ENCODE measurements around the gene CHST8.
"Not testable (repeated sequence)": the region's sequence is repeated elsewhere in the genome, so short reads cannot be mapped to it uniquely, and the experiment has no call there.

Gene CHST8

GRCh38 chr19:33618363-33618762, 3.4 kb upstream of the CHST8 start:
- DNase-seq (ENCODE audit: low read depth in 3 of 3): not testable (repeated sequence)

- no peak for DNase-seq (ENCODE audit: low read depth in 3 of 3)
Observed at GRCh38 chr19:33618884-33619283, 2.9 kb upstream of the CHST8 start.

GRCh38 chr19:33620611-33621010, 1.1 kb upstream of the CHST8 start:
- DNase-seq (ENCODE audit: low read depth in 3 of 3): no peak

GRCh38 chr19:33621065-33621785, 528 bp upstream of the CHST8 start:
- no peak for DNase-seq (ENCODE audit: low read depth in 3 of 3)

- DNase-seq (ENCODE audit: low read depth in 3 of 3): no peak
Observed at GRCh38 chr19:33622505-33622808, 704 bp downstream of the CHST8 start.

GRCh38 chr19:33622809-33623511, 1.2 kb downstream of the CHST8 start:
- DNase-seq (ENCODE audit: low read depth in 3 of 3): no peak

- DNase-seq (ENCODE audit: low read depth in 3 of 3): no peak
Observed at GRCh38 chr19:33624586-33624985, 2.8 kb downstream of the CHST8 start.

GRCh38 chr19:33627526-33627925, 5.8 kb downstream of the CHST8 start:
- no peak for DNase-seq (ENCODE audit: low read depth in 3 of 3)

GRCh38 chr19:33627962-33628839, 6.4 kb downstream of the CHST8 start:
- no peak for DNase-seq (ENCODE audit: low read depth in 3 of 3)

- DNase-seq (ENCODE audit: low read depth in 3 of 3): no peak
Observed at GRCh38 chr19:33628921-33629825, 7.4 kb downstream of the CHST8 start.

- no peak for DNase-seq (ENCODE audit: low read depth in 3 of 3)
Observed at GRCh38 chr19:33629826-33630375, 8.1 kb downstream of the CHST8 start.

GRCh38 chr19:33630880-33631608, 9.3 kb downstream of the CHST8 start:
- no peak for DNase-seq (ENCODE audit: low read depth in 3 of 3)

- DNase-seq (ENCODE audit: low read depth in 3 of 3): no peak
Observed at GRCh38 chr19:33631609-33631973, 9.8 kb downstream of the CHST8 start.

- DNase-seq (ENCODE audit: low read depth in 3 of 3): no peak
Observed at GRCh38 chr19:33634361-33635091, 12.8 kb downstream of the CHST8 start.

GRCh38 chr19:33638167-33639034, 16.6 kb downstream of the CHST8 start:
- no peak for DNase-seq (ENCODE audit: low read depth in 3 of 3)

GRCh38 chr19:33639035-33639681, 17.4 kb downstream of the CHST8 start:
- no peak for DNase-seq (ENCODE audit: low read depth in 3 of 3)

GRCh38 chr19:33640773-33641172, 19.0 kb downstream of the CHST8 start:
- DNase-seq (ENCODE audit: low read depth in 3 of 3): no peak

- DNase-seq (ENCODE audit: low read depth in 3 of 3): no peak
Observed at GRCh38 chr19:33641261-33641660, 19.5 kb downstream of the CHST8 start.
